GM12878 (cell line): Measurements from ENCODE around the gene MFSD11. TPM values are rescaled to one million over a fixed set of nuclear protein-coding genes. Genes with fewer than 3 reads are reported as not detected.

ENCODE experiments used
- ATAC-seq: fragments of 200-7000 bp; cut with Tn5 transposase; 3 replicates; pipeline ENCODE4 v1.9.1; 2020; ENCODE audit warnings: mild to moderate bottlenecking, moderate library complexity
- BruUV-seq: library from RNA; stranded (reverse); fragments of 400-500 nt; replicated peaks from 2 replicates; lab custom pipeline; 2021; lab: Mats Ljungman, UMichigan
- CTCF ChIA-PET: fragments of 300-600 bp; sonication (Branson Sonifier 250); formaldehyde crosslinking; extraction: SDS; loops from one replicate; lab custom pipeline; 2021; ENCODE audit warnings: inconsistent platforms; lab: Yijun Ruan, JAX
- POLR2A ChIA-PET: fragments of 350-600 bp; formaldehyde crosslinking; extraction: SDS; loops from one replicate; lab custom pipeline; 2021; ENCODE audit warnings: inconsistent platforms; lab: Charles Lee
- RAD21 ChIA-PET: fragments of 300-600 bp; sonication (Branson Sonifier 250); formaldehyde crosslinking; loops from one replicate; lab custom pipeline; 2023; ENCODE audit warnings: antibody characterized with exemption; ENCODE audit not compliant: unreplicated experiment; lab: Charles Lee
- SMC1A ChIA-PET: fragments of 300-600 bp; sonication (Branson Sonifier 250); formaldehyde crosslinking; loops from one replicate; lab custom pipeline; 2023; ENCODE audit not compliant: unreplicated experiment, uncharacterized antibody; lab: Charles Lee
- DNase-seq: peaks from one replicate; pipeline ENCODE4 v3.0.0-alpha.2; 2011; ENCODE audit warnings: low read depth, low spot score
- FAIRE-seq: peaks from 3 replicates; lab custom pipeline; 2011; peaks lifted over from hg19 to GRCh38; lab: Jason Lieb, UNC
- H2AFZ ChIP-seq: 2 replicates; pipeline ENCODE4 v1.6.0; 2011; ENCODE audit warnings: low read depth, low read length, control low read depth; ENCODE audit not compliant: control insufficient read depth
- H3K27ac ChIP-seq: 2 replicates; pipeline ENCODE4 v1.5.1; 2011; ENCODE audit warnings: control low read depth; ENCODE audit not compliant: control insufficient read depth, insufficient read depth
- H3K27me3 ChIP-seq, 2 experiments: replicated peaks in 1 of 2; 2 replicates each; pipeline versions ENCODE4 v1.6.0 to v1.6.1; 2011; ENCODE audit warnings: low read length in 1 of 2; ENCODE audit not compliant: control insufficient read depth in 2 of 2, insufficient read depth in 2 of 2
- H3K36me3 ChIP-seq, 2 experiments: 2 replicates each; pipeline ENCODE4 v1.5.1; 2011; ENCODE audit warnings: low read length in 1 of 2; ENCODE audit not compliant: control insufficient read depth in 2 of 2, insufficient read depth in 2 of 2
- H3K4me1 ChIP-seq: 2 replicates; pipeline ENCODE4 v1.6.1; 2011; ENCODE audit warnings: mild to moderate bottlenecking, low read length, moderate library complexity, mixed read lengths; ENCODE audit not compliant: control insufficient read depth, insufficient read depth
- H3K4me2 ChIP-seq: 2 replicates; pipeline ENCODE4 v1.6.0; 2011; ENCODE audit warnings: control low read depth; ENCODE audit not compliant: control insufficient read depth, insufficient read depth
- H3K4me3 ChIP-seq: fragments of 200-600 bp; sonication (generic); 2 replicates; pipeline ENCODE4 v1.5.1; 2016
- H3K79me2 ChIP-seq: 2 replicates; pipeline ENCODE4 v1.6.0; 2011; ENCODE audit warnings: low read length; ENCODE audit not compliant: control insufficient read depth, insufficient read depth
- H3K9ac ChIP-seq: 2 replicates; pipeline ENCODE4 v1.8.0; 2011; ENCODE audit warnings: low read length, control low read depth, mixed read lengths; ENCODE audit not compliant: control insufficient read depth, insufficient read depth
- H3K9me3 ChIP-seq: replicated peaks from 3 replicates; pipeline ENCODE4 v1.5.1; 2011; ENCODE audit warnings: mild to moderate bottlenecking, low read length; ENCODE audit not compliant: control insufficient read depth, insufficient read depth
- H4K20me1 ChIP-seq: 2 replicates; pipeline ENCODE4 v1.6.0; 2011; ENCODE audit not compliant: control insufficient read depth, insufficient read depth
- ATF3 ChIP-seq: IDR thresholded peaks from 2 replicates; pipeline ENCODE4 v1.6.1; 2011; ENCODE audit warnings: low read depth, mild to moderate bottlenecking, low read length, moderate library complexity, borderline replicate concordance; ENCODE audit errors: extremely low read depth
- DPF2 ChIP-seq: fragments of 450-650 bp; IDR thresholded peaks from 2 replicates; pipeline ENCODE4 v1.6.1; 2017; ENCODE audit warnings: mild to moderate bottlenecking
- HDAC2 ChIP-seq: fragments of 200-600 bp; sonication (generic); IDR thresholded peaks from 2 replicates; pipeline ENCODE4 v1.6.1; 2017
- IKZF1 ChIP-seq: fragments of 450-650 bp; conservative IDR thresholded peaks from 2 replicates; pipeline ENCODE4 v1.6.1; 2017; ENCODE audit warnings: antibody characterized with exemption, mild to moderate bottlenecking
- LARP7 ChIP-seq: fragments of 450-650 bp; IDR thresholded peaks from 2 replicates; pipeline ENCODE4 v1.6.1; 2017; ENCODE audit warnings: mild to moderate bottlenecking
- MLLT1 ChIP-seq: fragments of 450-650 bp; IDR thresholded peaks from 2 replicates; pipeline ENCODE4 v1.6.1; 2016; ENCODE audit warnings: mild to moderate bottlenecking
- POU2F2 ChIP-seq: IDR thresholded peaks from 3 replicates; pipeline ENCODE4 v1.6.1; 2011; ENCODE audit warnings: low read depth, mild to moderate bottlenecking, low read length, borderline replicate concordance
- RELA ChIP-seq: fragments of 450-650 bp; IDR thresholded peaks from 2 replicates; pipeline ENCODE4 v1.8.0; 2014; ENCODE audit warnings: borderline replicate concordance; ENCODE audit not compliant: partially characterized antibody
- REST ChIP-seq: IDR thresholded peaks from 2 replicates; pipeline ENCODE4 v1.6.1; 2012; ENCODE audit warnings: mild to moderate bottlenecking, low read depth, low read length
- SIX5 ChIP-seq: IDR thresholded peaks from 2 replicates; pipeline ENCODE4 v1.6.1; 2011; ENCODE audit warnings: mild to moderate bottlenecking, low read depth, low read length, moderate library complexity; ENCODE audit not compliant: severe bottlenecking
- SMC3 ChIP-seq: IDR thresholded peaks from 2 replicates; pipeline ENCODE4 v1.6.1; 2011; ENCODE audit warnings: low read length, improper control_type of control experiment, borderline replicate concordance
- SRF ChIP-seq, 2 experiments: IDR thresholded peaks; 2 replicates each; pipeline ENCODE4 v1.6.1; 2011; ENCODE audit warnings: low read depth in 2 of 2, low read length in 2 of 2, mild to moderate bottlenecking in 1 of 2, moderate library complexity in 1 of 2
- TBL1XR1 ChIP-seq: IDR thresholded peaks from 2 replicates; pipeline ENCODE4 v1.6.1; 2012; ENCODE audit warnings: low read depth, low read length, improper control_type of control experiment
- ZZZ3 ChIP-seq: IDR thresholded peaks from 2 replicates; pipeline ENCODE4 v1.6.1; 2011; ENCODE audit warnings: low read depth; ENCODE audit not compliant: control insufficient read depth, insufficient read length
- WGBS: methylation state at CpG from one replicate; pipeline ENCODE4 v1.1.6; 2016; ENCODE audit warnings: low lambda C conversion rate; ENCODE audit not compliant: insufficient replicate concordance, insufficient coverage; ENCODE audit errors: missing lambda C conversion rate; 5-methylcytosine and 5-hydroxymethylcytosine counted together
- in situ Hi-C: fragments of 300-500 bp; cut with MboI; formaldehyde crosslinking; loops from 9 replicates; pipeline ENCODE4 v1.14.3; 2018; ENCODE audit warnings: mixed read lengths
- intact Hi-C: fragments of 100-400 bp; cut with micrococcal nuclease; formaldehyde crosslinking; loops from one replicate; pipeline ENCODE4 v1.14.2; 2022; ENCODE audit not compliant: unreplicated experiment
- polyA plus RNA-seq, 11 experiments: library from polyadenylated mRNA; depleted of rRNA in 4 of 11; unstranded in 6 of 11; stranded (reverse) in 5 of 11; fragments of >200 nt; fragmentation: Nextera tagmentation in 4 of 11; fragmentation: Illumina TruSeq in 1 of 11; extraction: Ambion mirVana in 4 of 11; extraction: Trizol in 1 of 11; gene quantifications; 1 replicate in 1 of 11; 2 replicates in 10 of 11; pipeline versions ENCODE4 v1.2.1 to v1.2.3, GENCODE V29; 2011 to 2016; ENCODE audit warnings: inconsistent platforms in 2 of 11, missing spikeins in 2 of 11, low read depth in 1 of 11
- total RNA-seq, 4 experiments: library from RNA; depleted of rRNA in 3 of 4; stranded (reverse); fragments of >200 nt in 3 of 4; fragmentation: Illumina TruSeq in 1 of 4; extraction: Trizol in 1 of 4; gene quantifications; 2 replicates each; pipeline versions ENCODE4 v1.2.1 to v1.2.3, GENCODE V29; 2013 to 2021

MFSD11 gene
- total and polyA plus RNA-seq, 10 of the 15 experiments (the other 5 are each of a cell fraction or from before 2014, with no cell fraction given), result 11.0 to 19.4 (median 15.5) TPM

- H3K4me3 ChIP-seq, result peak overlapping the region; percentile 87
- peak overlapping the region; percentile 89 for H3K27ac ChIP-seq
- SMC1A ChIA-PET, result interaction anchor here (2.1 kb wide), 1 partner anchor 9 kb away, joined by 9 read pairs; no protein-coding TSS in a partner anchor
- POLR2A ChIA-PET, result interaction anchor here (6.4 kb wide), 1 partner anchor 10 kb away, joined by 60 read pairs; the partner anchor contains the start of genes JMJD6 and METTL23
- RAD21 ChIA-PET, result interaction anchor here (0.8 to 2.1 kb wide), 2 partner anchors 9 to 472 kb away, joined by 3 to 12 read pairs; no protein-coding TSS in a partner anchor
- H3K9me3 ChIP-seq, result no peaks in the 10 kb centered on the region; the same call in 2 of the 3 replicates
- no peaks in the 10 kb centered on the region for H3K27me3 ChIP-seq
- CTCF ChIA-PET, result interaction anchor here (1.2 to 1.5 kb wide), 3 partner anchors 9 to 80 kb away, joined by 3 to 12 read pairs (median 5); partner anchors contain the start of genes JMJD6 and METTL23
- peaks cover 8 to 31% of the 10 kb centered on the region in 2 experiments for H3K36me3 ChIP-seq
- in situ Hi-C loops, result no loop called here
- H4K20me1 ChIP-seq, result no peaks in the 10 kb centered on the region; the same call in 1 of the 2 replicates
- ATAC-seq, result peak; percentile 41
- no peak overlapping the region for H2AFZ ChIP-seq
- BruUV-seq, result no TSS peak
- FAIRE-seq, result no peak
- H3K4me1 ChIP-seq, result no peaks in the 10 kb centered on the region; the same call in none of the 2 replicates
- no peak for DNase-seq
- WGBS, result under 1% methylated on average over 85 of the region's 117 CpGs
- intact Hi-C loops, result loop anchor here (10.0 kb wide), 1 partner anchor 348 kb away; no protein-coding TSS in a partner anchor
- peaks cover 73% of the 10 kb centered on the region for H3K79me2 ChIP-seq
- H3K4me2 ChIP-seq, result peak overlapping the region; percentile 75
- H3K9ac ChIP-seq, result peak overlapping the region; percentile 97
- TF ChIP-seq IKZF1, result peak; percentile 44; the same call in 1 of the 2 replicates
- TF ChIP-seq ATF3, result no peak
- TF ChIP-seq HDAC2, result no peak
- TF ChIP-seq SIX5, result no peak
- 0 out of 3 replicates have a peak, but pooled peaks have one; percentile 31 for TF ChIP-seq POU2F2
- TF ChIP-seq SRF (IDR thresholded peaks at IDR 0.05; ENCODE audit: low read depth in 2 of 2, low read length in 2 of 2), result no peak
- no peak; the same call in 1 of the 2 replicates for TF ChIP-seq MLLT1
- no peak for TF ChIP-seq REST
- TF ChIP-seq SMC3, result no peak
- peak; percentile 82 for TF ChIP-seq LARP7
- TF ChIP-seq RELA, result no peak
- no peak for TF ChIP-seq ZZZ3
- TF ChIP-seq TBL1XR1, result no peak
- TF ChIP-seq DPF2, result peak; percentile 72
Observed at GRCh38 chr17:76736349-76737081, 1.4 kb upstream of the MFSD11 start.
